Measurements from ENCODE around the gene MINPP1.
A peak's percentile ranks its signal among the peaks of the same experiment; 100 is the strongest.
"Not testable (repeated sequence)": the region's sequence is repeated elsewhere in the genome, so short reads cannot be mapped to it uniquely, and the experiment has no call there.

MINPP1 gene

GRCh38 chr10:87504640-87505365 is at the start of gene MINPP1:
Gene MINPP1 (plus strand): TSS chr10:87504893. CDS start chr10:87504916, 23 bp downstream.
- peak within 1 kb of the TSS; percentile 73 for H3K4me3 ChIP-seq (ENCODE audit: low read length)
- TF ChIP-seq ZNF274 (IDR thresholded peaks at IDR 0.05; ENCODE audit: low read depth, low read length) = no peak

- H3K4me3 ChIP-seq (ENCODE audit: low read length) = not testable (repeated sequence)
These were observed 48.0 kb upstream of the MINPP1 start for GRCh38 chr10:87456586-87457220.

GRCh38 chr10:87461751-87462150 is 42.9 kb upstream of the MINPP1 start:
- H3K4me3 ChIP-seq (ENCODE audit: low read length) = not testable (repeated sequence)

- H3K4me3 ChIP-seq (ENCODE audit: low read length) = not testable (repeated sequence)
These were observed 37.8 kb upstream of the MINPP1 start for GRCh38 chr10:87466849-87467248.

- not testable (repeated sequence) for H3K4me3 ChIP-seq (ENCODE audit: low read length)
These were observed 16.0 kb upstream of the MINPP1 start for GRCh38 chr10:87488733-87489132.

GRCh38 chr10:87490285-87490684 is 14.4 kb upstream of the MINPP1 start:
- H3K4me3 ChIP-seq (ENCODE audit: low read length) = not testable (repeated sequence)

- not testable (repeated sequence) for H3K4me3 ChIP-seq (ENCODE audit: low read length)
These were observed 12.2 kb upstream of the MINPP1 start for GRCh38 chr10:87492450-87492849.

GRCh38 chr10:87495446-87495845 is 9.2 kb upstream of the MINPP1 start:
- not testable (repeated sequence) for H3K4me3 ChIP-seq (ENCODE audit: low read length)

GRCh38 chr10:87497386-87497785 is 7.3 kb upstream of the MINPP1 start:
- not testable (repeated sequence) for H3K4me3 ChIP-seq (ENCODE audit: low read length)

GRCh38 chr10:87498106-87498789 is 6.4 kb upstream of the MINPP1 start:
- not testable (repeated sequence) for H3K4me3 ChIP-seq (ENCODE audit: low read length)

- H3K4me3 ChIP-seq (ENCODE audit: low read length) = no peak overlapping the region
- no peak for TF ChIP-seq ZNF274 (IDR thresholded peaks at IDR 0.05; ENCODE audit: low read depth, low read length)
These were observed 4.0 kb upstream of the MINPP1 start for GRCh38 chr10:87500646-87501048.

GRCh38 chr10:87503401-87503800 is 1.3 kb upstream of the MINPP1 start:
- TF ChIP-seq ZNF274 (IDR thresholded peaks at IDR 0.05; ENCODE audit: low read depth, low read length) = no peak
- H3K4me3 ChIP-seq (ENCODE audit: low read length) = no peak overlapping the region

- H3K4me3 ChIP-seq (ENCODE audit: low read length) = peak overlapping the region; percentile 73
- TF ChIP-seq ZNF274 (IDR thresholded peaks at IDR 0.05; ENCODE audit: low read depth, low read length) = no peak
These were observed 807 bp upstream of the MINPP1 start for GRCh38 chr10:87503886-87504285.

GRCh38 chr10:87504307-87504639 is 420 bp upstream of the MINPP1 start:
- H3K4me3 ChIP-seq (ENCODE audit: low read length) = peak overlapping the region; percentile 73
- TF ChIP-seq ZNF274 (IDR thresholded peaks at IDR 0.05; ENCODE audit: low read depth, low read length) = no peak

- peak overlapping the region; percentile 73 for H3K4me3 ChIP-seq (ENCODE audit: low read length)
- no peak for TF ChIP-seq ZNF274 (IDR thresholded peaks at IDR 0.05; ENCODE audit: low read depth, low read length)
These were observed 846 bp downstream of the MINPP1 start for GRCh38 chr10:87505366-87506111.

All from GM08714 (cell line).